Body of pancreas (tissue), 4 donors: ENCODE results near the gene GUCA2B. TPM values are rescaled to one million over a fixed set of nuclear protein-coding genes. Genes with fewer than 3 reads are reported as not detected.

Experiments
- ATAC-seq: fragments of 150-250 bp; one replicate; pipeline ENCODE4 v1.9.1; 2016
- DNase-seq, 4 donors: peaks; one replicate each; pipeline ENCODE4 v3.0.0-alpha.2; 2019
- H3K27ac ChIP-seq, 4 donors: fragments of 200-600 bp; sonication (generic); 1 replicate in 3 of 4; 2 replicates in 1 of 4; pipeline versions ENCODE4 v1.5.1 to v1.6.1; 2016 to 2019; ENCODE audit warnings: mild to moderate bottlenecking in 1 of 4, mixed read lengths in 1 of 4, moderate library complexity in 1 of 4
- H3K27me3 ChIP-seq, 2 donors: fragments of 200-600 bp; sonication (generic); one replicate each; pipeline ENCODE4 v1.6.0; 2016; ENCODE audit warnings: mild to moderate bottlenecking in 1 of 2
- H3K36me3 ChIP-seq, 2 donors: fragments of 200-600 bp; sonication (generic); replicated peaks in 1 of 2; 2 replicates each; pipeline ENCODE4 v1.5.1; 2016; ENCODE audit warnings: low read depth in 2 of 2; ENCODE audit not compliant: insufficient read depth in 1 of 2
- H3K4me1 ChIP-seq: fragments of 200-600 bp; sonication (generic); one replicate; pipeline ENCODE4 v1.6.0; 2016
- H3K4me3 ChIP-seq, 2 donors: fragments of 200-600 bp; sonication (generic); 1 replicate in 1 of 2; 2 replicates in 1 of 2; pipeline ENCODE4 v1.5.1; 2016 to 2019
- H3K9me3 ChIP-seq, 3 donors: fragments of 200-600 bp; sonication (generic); 1 replicate in 2 of 3; 2 replicates in 1 of 3; pipeline ENCODE4 v1.5.1; 2016
- POLR2A ChIP-seq, 3 donors: fragments of 450-650 bp; IDR thresholded peaks; one replicate each; pipeline ENCODE4 v1.6.1; 2016; ENCODE audit warnings: antibody characterized with exemption in 3 of 3, mild to moderate bottlenecking in 2 of 3
- WGBS, 2 donors: methylation state at CpG; one replicate each; pipeline ENCODE4 v1.1.5; 2017; 5-methylcytosine and 5-hydroxymethylcytosine counted together
- intact Hi-C: fragments of 100-400 bp; cut with DNase I; formaldehyde crosslinking; loops from one replicate; pipeline ENCODE4 v1.15.1; 2023
- total RNA-seq, 2 donors: library from RNA; depleted of rRNA; stranded (reverse); fragments of >200 nt; gene quantifications; one replicate each; pipeline ENCODE4 v1.1.0, GENCODE V29; 2016
- TF ChIP-seq, protein P1 (sequence below), 7 experiments: fragments of 450-650 bp in 4 of 7; fragments of 200-600 bp in 3 of 7; sonication (generic) in 3 of 7; IDR thresholded peaks; one replicate each; pipeline ENCODE4 v1.5.1; 2016 to 2019; ENCODE audit warnings: antibody characterized with exemption in 7 of 7

GUCA2B gene
- total RNA-seq, 2 donors from 2014 or later = not detected

DNA sequence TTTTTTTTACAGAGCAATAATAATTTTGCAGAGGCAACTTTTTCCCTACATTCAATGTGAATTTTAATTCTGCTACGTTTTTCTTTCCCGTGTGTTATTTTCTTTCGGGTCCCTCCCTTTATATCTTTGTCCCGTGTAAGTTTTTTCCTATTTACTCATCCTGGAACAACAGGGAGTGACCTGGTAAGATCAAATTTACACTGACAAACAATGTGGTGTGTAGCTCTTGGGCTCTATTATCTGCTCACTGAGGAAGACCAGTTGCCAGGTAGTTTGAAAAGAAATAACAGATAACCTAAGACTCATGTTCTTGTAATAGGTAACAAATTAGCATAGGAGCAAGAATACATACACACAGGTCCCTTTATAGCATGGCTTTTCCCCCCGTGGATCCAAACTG, 45.0 kb downstream of the GUCA2B start:
- H3K4me1 ChIP-seq = no peaks in the 10 kb centered on the region
- peaks cover 0 to 8% of the 10 kb centered on the region in 2 donors for H3K36me3 ChIP-seq
- no peak for ATAC-seq
- no peaks in the 10 kb centered on the region for H3K27me3 ChIP-seq
- no peak for DNase-seq
- no peaks in the 10 kb centered on the region for H3K9me3 ChIP-seq
- 69 to 85% methylated on average over 5 of the region's 5 CpGs for WGBS, 2 donors
- no peak overlapping the region for H3K27ac ChIP-seq
- intact Hi-C loops = no loop called here
- no peak overlapping the region for H3K4me3 ChIP-seq
- TF ChIP-seq, protein P1, sequence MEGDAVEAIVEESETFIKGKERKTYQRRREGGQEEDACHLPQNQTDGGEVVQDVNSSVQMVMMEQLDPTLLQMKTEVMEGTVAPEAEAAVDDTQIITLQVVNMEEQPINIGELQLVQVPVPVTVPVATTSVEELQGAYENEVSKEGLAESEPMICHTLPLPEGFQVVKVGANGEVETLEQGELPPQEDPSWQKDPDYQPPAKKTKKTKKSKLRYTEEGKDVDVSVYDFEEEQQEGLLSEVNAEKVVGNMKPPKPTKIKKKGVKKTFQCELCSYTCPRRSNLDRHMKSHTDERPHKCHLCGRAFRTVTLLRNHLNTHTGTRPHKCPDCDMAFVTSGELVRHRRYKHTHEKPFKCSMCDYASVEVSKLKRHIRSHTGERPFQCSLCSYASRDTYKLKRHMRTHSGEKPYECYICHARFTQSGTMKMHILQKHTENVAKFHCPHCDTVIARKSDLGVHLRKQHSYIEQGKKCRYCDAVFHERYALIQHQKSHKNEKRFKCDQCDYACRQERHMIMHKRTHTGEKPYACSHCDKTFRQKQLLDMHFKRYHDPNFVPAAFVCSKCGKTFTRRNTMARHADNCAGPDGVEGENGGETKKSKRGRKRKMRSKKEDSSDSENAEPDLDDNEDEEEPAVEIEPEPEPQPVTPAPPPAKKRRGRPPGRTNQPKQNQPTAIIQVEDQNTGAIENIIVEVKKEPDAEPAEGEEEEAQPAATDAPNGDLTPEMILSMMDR (IDR thresholded peaks at IDR 0.05) = no peak
- no peak for TF ChIP-seq POLR2A (IDR thresholded peaks at IDR 0.05)

DNA sequence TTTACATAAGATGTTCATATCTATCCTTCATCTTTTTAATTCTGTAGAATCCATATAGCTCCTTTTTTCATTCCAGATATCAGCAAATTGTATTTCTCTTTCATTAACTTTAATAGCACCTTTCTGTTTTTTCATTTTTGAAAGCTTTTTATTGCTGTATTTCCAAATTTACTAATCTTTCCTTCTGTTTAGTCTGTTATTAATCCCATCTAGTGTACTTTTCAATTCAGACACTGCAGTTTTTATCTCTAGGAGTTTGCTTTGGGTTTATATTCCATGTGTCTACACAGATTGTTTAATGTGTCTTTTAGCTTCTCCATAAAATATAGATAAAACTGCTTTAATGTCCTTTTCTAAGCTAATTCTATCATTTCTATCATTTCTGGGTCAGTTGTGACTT, 48.8 kb downstream of the GUCA2B start:
- no peaks in the 10 kb centered on the region for H3K27me3 ChIP-seq
- peaks cover 0 to 1% of the 10 kb centered on the region in 2 donors for H3K36me3 ChIP-seq
- intact Hi-C loops = no loop called here
- TF ChIP-seq, protein P1 (IDR thresholded peaks at IDR 0.05) = no peak
- TF ChIP-seq POLR2A (IDR thresholded peaks at IDR 0.05) = no peak
- H3K4me1 ChIP-seq = no peaks in the 10 kb centered on the region
- H3K27ac ChIP-seq = no peak overlapping the region
- no peak overlapping the region for H3K4me3 ChIP-seq
- ATAC-seq (no peak), DNase-seq (no peak)
- H3K9me3 ChIP-seq = no peaks in the 10 kb centered on the region

Other genes with a start within 250 kb of the GUCA2B start
- gene HIVEP3, start 234.5 kb upstream of the GUCA2B start, total RNA-seq = 1 to 10 TPM; 3.4 to 4.0 TPM
- gene GUCA2A, start 11.3 kb downstream of the GUCA2B start, total RNA-seq = not detected
- 10 to 100 TPM; 25.2 to 50.4 TPM for gene FOXJ3, start 181.8 kb downstream of the GUCA2B start, total RNA-seq
- gene RIMKLA, start 227.4 kb downstream of the GUCA2B start, total RNA-seq = 1 to 10 TPM in 1 of 2 donors, under 1 TPM in 1; 0.99 to 1.6 TPM